Liver (tissue), 9 donors: ENCODE data around the gene RETN. TPM values are rescaled to one million over a fixed set of nuclear protein-coding genes. Genes with fewer than 3 reads are reported as not detected.

Experiments used
- DNase-seq: peaks from one replicate; pipeline ENCODE4 v3.0.0-alpha.2; 2017; ENCODE audit warnings: low spot score
- H3K27ac ChIP-seq, 2 donors: one replicate each; pipeline ENCODE4 v1.7.0; 2013; ENCODE audit warnings: inconsistent platforms in 2 of 2, low read length in 2 of 2, control low read depth in 1 of 2, low read depth in 1 of 2, mild to moderate bottlenecking in 1 of 2
- H3K27me3 ChIP-seq, 4 donors: one replicate each; pipeline versions ENCODE4 v1.6.1 to v1.7.0; 2013; ENCODE audit warnings: low read length in 3 of 4, inconsistent platforms in 1 of 4, mild to moderate bottlenecking in 1 of 4, moderate library complexity in 1 of 4; ENCODE audit not compliant: control insufficient read depth in 4 of 4, insufficient read depth in 4 of 4
- H3K36me3 ChIP-seq, 4 donors: one replicate each; pipeline versions ENCODE4 v1.6.1 to v1.7.0; 2013; ENCODE audit warnings: low read length in 3 of 4, mild to moderate bottlenecking in 3 of 4, low read depth in 1 of 4, moderate library complexity in 1 of 4; ENCODE audit not compliant: control insufficient read depth in 4 of 4, insufficient read depth in 3 of 4
- H3K4me1 ChIP-seq, 4 donors: one replicate each; pipeline versions ENCODE4 v1.6.1 to v1.7.0; 2013; ENCODE audit warnings: low read length in 3 of 4, mild to moderate bottlenecking in 3 of 4, moderate library complexity in 1 of 4; ENCODE audit not compliant: control insufficient read depth in 4 of 4, insufficient read depth in 4 of 4
- H3K4me3 ChIP-seq, 3 donors: one replicate each; pipeline versions ENCODE4 v1.6.1 to v1.7.0; 2013; ENCODE audit warnings: low read length in 3 of 3, control low read depth in 1 of 3, low read depth in 1 of 3, mild to moderate bottlenecking in 1 of 3
- H3K9ac ChIP-seq, 2 donors: one replicate each; pipeline ENCODE4 v1.7.0; 2013; ENCODE audit warnings: low read length in 2 of 2, mild to moderate bottlenecking in 2 of 2, moderate library complexity in 2 of 2, control low read depth in 1 of 2, low read depth in 1 of 2
- H3K9me3 ChIP-seq, 4 donors: one replicate each; pipeline versions ENCODE4 v1.6.1 to v1.7.0; 2013; ENCODE audit warnings: low read length in 3 of 4; ENCODE audit not compliant: control insufficient read depth in 4 of 4
- ATF3 ChIP-seq: IDR thresholded peaks from 2 replicates; pipeline ENCODE4 v1.6.1; 2016; ENCODE audit warnings: antibody characterized with exemption
- EGR1 ChIP-seq, 2 donors: IDR thresholded peaks; 2 replicates each; pipeline ENCODE4 v1.6.1; 2016 to 2018; ENCODE audit warnings: antibody characterized with exemption in 2 of 2, low read depth in 2 of 2
- FOXA1 ChIP-seq: IDR thresholded peaks from 2 replicates; pipeline ENCODE4 v1.6.1; 2016; ENCODE audit warnings: antibody characterized with exemption
- FOXA2 ChIP-seq: IDR thresholded peaks from 2 replicates; pipeline ENCODE4 v1.6.1; 2016; ENCODE audit warnings: antibody characterized with exemption
- GABPA ChIP-seq, 2 donors: IDR thresholded peaks in 1 of 2; conservative IDR thresholded peaks in 1 of 2; 2 replicates each; pipeline ENCODE4 v1.6.1; 2016; ENCODE audit warnings: antibody characterized with exemption in 2 of 2, mild to moderate bottlenecking in 1 of 2, moderate library complexity in 1 of 2
- HNF4A ChIP-seq, 2 donors: conservative IDR thresholded peaks; 2 replicates each; pipeline ENCODE4 v1.6.1; 2016; ENCODE audit warnings: antibody characterized with exemption in 2 of 2, mild to moderate bottlenecking in 2 of 2
- HNF4G ChIP-seq: IDR thresholded peaks from 2 replicates; pipeline ENCODE4 v1.6.1; 2016; ENCODE audit warnings: antibody characterized with exemption
- JUND ChIP-seq, 2 donors: IDR thresholded peaks; 2 replicates each; pipeline ENCODE4 v1.6.1; 2016; ENCODE audit warnings: antibody characterized with exemption in 2 of 2
- NR2F2 ChIP-seq: IDR thresholded peaks from 2 replicates; pipeline ENCODE4 v1.6.1; 2016; ENCODE audit warnings: antibody characterized with exemption
- RAD21 ChIP-seq, 2 donors: IDR thresholded peaks; 2 replicates each; pipeline ENCODE4 v1.6.1; 2016; ENCODE audit warnings: antibody characterized with exemption in 2 of 2, mild to moderate bottlenecking in 2 of 2
- RXRA ChIP-seq, 2 donors: IDR thresholded peaks; 2 replicates each; pipeline ENCODE4 v1.6.1; 2017 to 2018; ENCODE audit warnings: antibody characterized with exemption in 2 of 2, mild to moderate bottlenecking in 1 of 2
- TAF1 ChIP-seq: conservative IDR thresholded peaks from 2 replicates; pipeline ENCODE4 v1.6.1; 2016; ENCODE audit warnings: antibody characterized with exemption, mild to moderate bottlenecking
- YY1 ChIP-seq: IDR thresholded peaks from 2 replicates; pipeline ENCODE4 v1.6.1; 2016; ENCODE audit warnings: antibody characterized with exemption, mild to moderate bottlenecking
- WGBS: extraction: QIAGEN DNeasy Blood & Tissue Kit; methylation state at CpG from one replicate; pipeline ENCODE4 v1.1.7; 2013; 5-methylcytosine and 5-hydroxymethylcytosine counted together
- polyA plus RNA-seq, 2 donors: library from polyadenylated mRNA; stranded (reverse) in 1 of 2; unstranded in 1 of 2; fragments of 200-250 nt in 1 of 2; fragments of >200 nt in 1 of 2; fragmentation: Nextera tagmentation in 1 of 2; extraction: Ambion mirVana in 1 of 2; gene quantifications; one replicate each; pipeline versions ENCODE4 v1.2.1 to v1.2.3, GENCODE V29; 2013 to 2015
- total RNA-seq, 2 donors: library from RNA; depleted of rRNA; stranded (reverse); fragments of >200 nt; gene quantifications; one replicate each; pipeline ENCODE4 v1.2.3, GENCODE V29; 2014
- TF ChIP-seq, protein P1 (sequence below): IDR thresholded peaks from 2 replicates; pipeline ENCODE4 v1.6.1; 2016; ENCODE audit warnings: antibody characterized with exemption
- TF ChIP-seq, protein P2 (sequence below): IDR thresholded peaks from 2 replicates; pipeline ENCODE4 v1.6.1; 2016; ENCODE audit warnings: antibody characterized with exemption, mild to moderate bottlenecking
- donor health status: healthy.
- donor health status: healthy.
- donor health status: healthy.
- donor health status: healthy.
- donor health status: healthy.

The RETN gene
- total and polyA plus RNA-seq, 4 donors = 1.9 to 11.5 TPM; not detected in 2

- Histone ChIP-seq H3K4me3 (no peak overlapping the region), H3K36me3 (no peaks in the 10 kb centered on the region), H3K9me3 (no peaks in the 10 kb centered on the region), H3K9ac (no peak overlapping the region), H3K4me1 (no peaks in the 10 kb centered on the region), H3K27me3 (no peaks in the 10 kb centered on the region), H3K27ac (peak overlapping the region; percentile 17 to 48)
- TF ChIP-seq RAD21 (IDR thresholded peaks at IDR 0.05) (no peak), NR2F2 (no peak), FOXA2 (no peak), YY1 (no peak), HNF4A (conservative IDR thresholded peaks at IDR 0.05) (no peak)
- DNase-seq = no peak
- 60% methylated on average over 24 of the region's 24 CpGs for WGBS
Observed at GRCh38 chr19:7705387-7706187, 36.7 kb downstream of the RETN start.

DNA sequence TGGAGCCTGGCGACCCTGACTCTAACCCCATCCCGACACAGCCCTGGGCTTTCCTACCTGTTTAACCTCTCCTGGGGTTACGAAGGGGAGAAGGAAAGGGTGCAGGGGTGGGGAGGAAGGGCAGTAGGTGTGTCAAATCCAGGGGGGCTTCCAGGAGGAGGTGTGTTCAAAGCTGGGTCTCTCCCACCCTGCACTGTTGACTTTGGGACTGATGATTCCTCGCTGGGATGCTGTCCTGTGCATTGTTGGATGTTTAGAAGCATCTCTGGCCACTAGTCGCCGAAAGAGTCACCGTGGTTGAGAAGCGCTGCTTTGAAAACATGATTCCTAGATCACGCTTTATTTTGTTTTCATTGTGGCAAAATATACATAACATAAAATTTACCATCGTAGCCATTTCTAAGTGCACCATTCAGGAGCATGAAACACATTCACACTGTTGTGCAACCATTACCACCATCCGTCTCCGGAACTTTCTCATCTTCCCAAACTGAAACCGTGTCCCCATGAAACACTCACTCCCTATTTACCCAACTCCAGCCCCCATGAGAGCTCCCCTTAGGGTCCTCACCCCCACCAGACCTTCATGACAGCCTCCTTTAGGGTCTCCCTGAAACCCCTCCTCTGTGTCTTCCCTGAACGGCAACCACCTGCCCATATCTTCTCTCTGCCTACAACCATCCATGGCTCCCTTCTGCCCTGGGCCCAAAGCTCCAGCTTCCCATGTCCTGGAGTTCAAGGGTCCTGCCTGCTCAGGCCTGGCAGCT is 37.5 kb downstream of the RETN start:
- no peak for DNase-seq
- no peak overlapping the region for H3K9ac ChIP-seq
- H3K36me3 ChIP-seq = no peaks in the 10 kb centered on the region
- no peaks in the 10 kb centered on the region for H3K4me1 ChIP-seq
- TF ChIP-seq GABPA (IDR thresholded peaks at IDR 0.05 in 1 of 2, conservative IDR thresholded peaks at IDR 0.05 in 1 of 2) (no peak), EGR1 (IDR thresholded peaks at IDR 0.05; ENCODE audit: low read depth in 2 of 2) (no peak), NR2F2 (no peak), HNF4G (no peak), YY1 (no peak), RXRA (IDR thresholded peaks at IDR 0.05) (no peak), ATF3 (no peak), HNF4A (conservative IDR thresholded peaks at IDR 0.05) (no peak), JUND (IDR thresholded peaks at IDR 0.05) (no peak), TAF1 (no peak), FOXA1 (no peak), RAD21 (IDR thresholded peaks at IDR 0.05) (no peak), FOXA2 (no peak)
- TF ChIP-seq, protein P1, sequence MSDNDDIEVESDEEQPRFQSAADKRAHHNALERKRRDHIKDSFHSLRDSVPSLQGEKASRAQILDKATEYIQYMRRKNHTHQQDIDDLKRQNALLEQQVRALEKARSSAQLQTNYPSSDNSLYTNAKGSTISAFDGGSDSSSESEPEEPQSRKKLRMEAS = no peak
- TF ChIP-seq, protein P2, sequence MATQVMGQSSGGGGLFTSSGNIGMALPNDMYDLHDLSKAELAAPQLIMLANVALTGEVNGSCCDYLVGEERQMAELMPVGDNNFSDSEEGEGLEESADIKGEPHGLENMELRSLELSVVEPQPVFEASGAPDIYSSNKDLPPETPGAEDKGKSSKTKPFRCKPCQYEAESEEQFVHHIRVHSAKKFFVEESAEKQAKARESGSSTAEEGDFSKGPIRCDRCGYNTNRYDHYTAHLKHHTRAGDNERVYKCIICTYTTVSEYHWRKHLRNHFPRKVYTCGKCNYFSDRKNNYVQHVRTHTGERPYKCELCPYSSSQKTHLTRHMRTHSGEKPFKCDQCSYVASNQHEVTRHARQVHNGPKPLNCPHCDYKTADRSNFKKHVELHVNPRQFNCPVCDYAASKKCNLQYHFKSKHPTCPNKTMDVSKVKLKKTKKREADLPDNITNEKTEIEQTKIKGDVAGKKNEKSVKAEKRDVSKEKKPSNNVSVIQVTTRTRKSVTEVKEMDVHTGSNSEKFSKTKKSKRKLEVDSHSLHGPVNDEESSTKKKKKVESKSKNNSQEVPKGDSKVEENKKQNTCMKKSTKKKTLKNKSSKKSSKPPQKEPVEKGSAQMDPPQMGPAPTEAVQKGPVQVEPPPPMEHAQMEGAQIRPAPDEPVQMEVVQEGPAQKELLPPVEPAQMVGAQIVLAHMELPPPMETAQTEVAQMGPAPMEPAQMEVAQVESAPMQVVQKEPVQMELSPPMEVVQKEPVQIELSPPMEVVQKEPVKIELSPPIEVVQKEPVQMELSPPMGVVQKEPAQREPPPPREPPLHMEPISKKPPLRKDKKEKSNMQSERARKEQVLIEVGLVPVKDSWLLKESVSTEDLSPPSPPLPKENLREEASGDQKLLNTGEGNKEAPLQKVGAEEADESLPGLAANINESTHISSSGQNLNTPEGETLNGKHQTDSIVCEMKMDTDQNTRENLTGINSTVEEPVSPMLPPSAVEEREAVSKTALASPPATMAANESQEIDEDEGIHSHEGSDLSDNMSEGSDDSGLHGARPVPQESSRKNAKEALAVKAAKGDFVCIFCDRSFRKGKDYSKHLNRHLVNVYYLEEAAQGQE = no peak
- H3K9me3 ChIP-seq = no peaks in the 10 kb centered on the region
- no peaks in the 10 kb centered on the region for H3K27me3 ChIP-seq
- H3K27ac ChIP-seq = peak overlapping the region; percentile 34 to 58
- no peak overlapping the region for H3K4me3 ChIP-seq
- WGBS = 78% methylated on average over 14 of the region's 14 CpGs
